ENCODE results near the gene MRPL4. TPM values are rescaled to one million over a fixed set of nuclear protein-coding genes. Genes with fewer than 3 reads are reported as not detected.

The MRPL4 gene
- total and polyA plus RNA-seq, 2 of the 13 experiments (the other 11 are each of a cell fraction or from before 2014, with no cell fraction given) = 40.6 to 42.5 TPM

GRCh38 chr19:10251792-10252694 lies at the start of gene MRPL4 (continued):
- TF ChIP-seq RERE (CRISPR knock-in tag; IDR thresholded peaks at IDR 0.05; ENCODE audit: low read depth) (peak; percentile 62; the same call in 1 of the 2 replicates), ZMAT5 (CRISPR knock-in tag; IDR thresholded peaks at IDR 0.05; ENCODE audit: borderline replicate concordance, low read depth) (no peak), ZFAT (CRISPR knock-in tag; conservative IDR thresholded peaks at IDR 0.05) (0 out of 2 replicates have a peak, but pooled peaks have one; percentile 60), ZNF430 (CRISPR knock-in tag; IDR thresholded peaks at IDR 0.05) (peak; percentile 94; the same call in 1 of the 2 replicates), PTBP1 (IDR thresholded peaks at IDR 0.05; ENCODE audit: low read depth, low read length, poor library complexity, severe bottlenecking) (peak; percentile 24), ZNF512B (CRISPR knock-in tag; IDR thresholded peaks at IDR 0.05; ENCODE audit: borderline replicate concordance) (no peak), CC2D1A (CRISPR knock-in tag; IDR thresholded peaks at IDR 0.05) (peak; percentile 67; the same call in 1 of the 2 replicates), XRCC5 (optimal IDR thresholded peaks at IDR 0.05; ENCODE audit: low read length) (peak; percentile 38), FOXP1 (IDR thresholded peaks at IDR 0.05) (0 out of 2 replicates have a peak, but pooled peaks have one; percentile 0), FOXP1 (CRISPR knock-in tag; IDR thresholded peaks at IDR 0.05) (no peak), MTF2 (CRISPR knock-in tag; IDR thresholded peaks at IDR 0.05; ENCODE audit: borderline replicate concordance) (peak; percentile 92; the same call in 1 of the 2 replicates), ZNF704 (CRISPR knock-in tag; IDR thresholded peaks at IDR 0.05; ENCODE audit: borderline replicate concordance) (peak; percentile 87), ZSCAN31 (CRISPR knock-in tag; IDR thresholded peaks at IDR 0.05; ENCODE audit: low read depth) (peak; percentile 74), SMARCC2 (IDR thresholded peaks at IDR 0.05) (no peak), RFX1 (IDR thresholded peaks at IDR 0.05) (no peak), YEATS4 (CRISPR knock-in tag; IDR thresholded peaks at IDR 0.05; ENCODE audit: borderline replicate concordance) (peak; percentile 99), IRF2 (CRISPR knock-in tag; IDR thresholded peaks at IDR 0.05) (peak; percentile 84)

Measured in HepG2 (cell line).